KOPT-K1 (cell line): ENCODE measurements around the gene UBR2.
"Not testable (repeated sequence)": the region's sequence is repeated elsewhere in the genome, so short reads cannot be mapped to it uniquely, and the experiment has no call there.

Experiments
- H3K27ac ChIP-seq: fragments of 200-600 bp; sonication (generic); 2 replicates; pipeline ENCODE4 v1.5.1; 2016; ENCODE audit warnings: antibody characterized with exemption, mild to moderate bottlenecking, low read depth, low read length; ENCODE audit not compliant: poor library complexity, severe bottlenecking
- H3K36me3 ChIP-seq: fragments of 200-600 bp; sonication (generic); 2 replicates; pipeline ENCODE4 v1.5.1; 2017; ENCODE audit warnings: antibody characterized with exemption, mild to moderate bottlenecking, low read length, moderate library complexity; ENCODE audit not compliant: insufficient read depth
- H3K9me3 ChIP-seq: fragments of 200-600 bp; sonication (generic); 2 replicates; pipeline ENCODE4 v1.5.1; 2017; ENCODE audit warnings: antibody characterized with exemption, low read length, mild to moderate bottlenecking; ENCODE audit not compliant: insufficient read depth, poor library complexity, severe bottlenecking

The UBR2 gene

DNA sequence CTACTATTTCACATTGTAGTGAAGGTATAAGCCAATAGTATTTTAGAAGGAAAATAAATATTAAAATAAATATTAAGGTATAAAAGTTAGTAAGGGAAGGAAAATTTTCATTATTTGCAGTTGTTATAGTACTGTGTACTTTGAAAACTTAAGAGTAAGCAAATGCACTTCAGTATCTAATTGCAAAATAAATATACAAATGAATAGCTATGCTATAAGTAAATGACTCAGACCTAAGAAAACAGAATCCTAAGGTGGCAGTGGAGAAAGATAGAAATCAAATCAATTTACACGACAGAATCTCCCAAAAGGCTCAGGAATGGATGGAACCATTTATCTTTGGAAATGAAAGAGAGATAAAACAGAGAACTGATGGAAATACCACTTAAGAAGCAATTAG lies 24.7 kb upstream of the UBR2 start:
- Histone ChIP-seq H3K27ac (no peak overlapping the region), H3K36me3 (no peaks in the 10 kb centered on the region), H3K9me3 (no peaks in the 10 kb centered on the region)

DNA sequence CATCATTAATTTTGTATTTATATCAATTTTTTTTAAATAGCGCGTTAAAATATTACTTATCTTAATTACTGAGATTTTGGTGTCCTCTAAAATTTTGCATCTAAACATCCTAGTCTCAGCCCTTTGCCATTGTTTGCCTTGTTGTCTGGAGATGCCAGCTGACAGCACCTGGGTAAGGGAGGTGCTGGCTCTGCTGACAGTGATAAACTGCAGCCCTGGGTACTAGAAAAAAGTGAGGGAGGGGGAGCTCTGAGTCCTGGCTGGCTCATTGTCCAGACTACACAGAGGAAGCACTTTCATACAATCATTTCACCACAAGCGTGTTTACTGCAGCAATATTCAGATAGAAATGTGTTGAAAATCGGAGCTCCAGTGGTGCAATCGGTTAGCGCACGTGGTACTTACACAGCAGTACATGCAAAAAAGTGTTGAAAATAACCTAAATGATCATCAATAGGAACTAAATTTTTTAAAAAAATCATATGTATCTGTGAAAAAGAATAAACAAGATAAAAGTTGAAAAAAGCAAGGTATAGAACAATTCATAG lies 18.5 kb upstream of the UBR2 start:
- no peaks in the 10 kb centered on the region for H3K36me3 ChIP-seq
- H3K27ac ChIP-seq = no peak overlapping the region
- H3K9me3 ChIP-seq = no peaks in the 10 kb centered on the region

DNA sequence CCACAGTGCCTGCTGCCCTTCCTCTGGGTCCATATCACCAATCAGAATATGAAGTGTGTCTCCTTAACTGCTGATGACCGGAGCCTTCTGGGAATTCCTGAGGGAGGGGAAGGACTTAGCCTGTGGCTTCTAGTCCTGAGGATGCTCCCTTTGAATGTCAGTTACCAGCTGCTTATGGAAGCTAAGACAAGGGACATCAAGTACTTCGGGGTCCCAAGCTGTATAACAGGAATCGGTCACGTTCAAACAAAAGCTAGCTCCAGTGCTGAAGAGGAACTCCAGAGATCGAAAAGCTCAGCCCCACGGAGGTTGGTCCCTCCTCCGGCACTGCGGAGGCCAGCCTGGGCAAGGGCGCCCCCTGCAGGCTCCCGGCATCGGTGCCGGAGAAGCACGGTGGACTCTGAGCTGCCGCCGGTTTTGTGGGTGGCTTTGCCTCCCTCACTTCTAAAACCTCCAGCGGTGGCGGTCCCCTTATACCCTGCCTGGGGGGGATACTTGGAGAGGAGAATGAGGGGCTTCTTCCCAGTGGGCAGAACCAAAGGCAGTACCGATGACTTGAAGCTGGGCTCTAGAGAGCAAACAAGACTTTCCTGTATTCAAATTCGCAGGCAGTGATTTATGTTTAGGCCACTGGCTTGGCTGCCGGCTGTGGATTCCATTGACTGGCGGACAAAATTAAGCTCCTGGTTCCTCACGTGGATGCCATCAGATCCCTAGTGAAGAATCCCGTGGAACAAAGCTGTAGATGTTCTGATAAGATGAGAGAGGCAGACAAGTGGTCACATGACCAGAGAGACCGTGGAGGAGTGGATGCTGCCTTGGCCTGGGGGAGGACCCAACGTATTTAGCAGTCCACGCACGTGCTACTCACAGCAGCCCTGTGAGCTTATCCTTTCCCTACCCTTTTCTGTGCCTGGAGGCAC lies 16.2 kb upstream of the UBR2 start:
- Histone ChIP-seq H3K36me3 (no peaks in the 10 kb centered on the region), H3K9me3 (no peaks in the 10 kb centered on the region), H3K27ac (peak overlapping the region; percentile 14)

DNA sequence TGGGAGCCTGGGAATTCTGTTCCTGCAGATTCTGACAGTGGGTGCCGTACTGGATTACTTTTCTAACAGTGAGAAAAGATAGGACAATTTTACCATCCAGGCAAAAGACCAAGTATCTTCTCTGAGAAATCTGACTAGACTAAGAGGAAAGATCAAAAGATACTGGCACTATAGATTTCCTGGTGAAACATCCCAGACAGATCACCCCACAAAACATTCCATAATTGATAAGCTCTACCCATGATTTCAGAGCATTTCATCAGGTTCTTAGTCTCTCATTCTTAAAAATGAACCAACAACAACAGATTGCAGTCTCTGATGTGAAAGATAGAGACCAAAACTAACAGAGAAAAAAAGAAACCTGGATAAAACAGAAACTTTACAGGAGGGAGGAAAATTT lies 13.6 kb upstream of the UBR2 start:
- no peaks in the 10 kb centered on the region for H3K36me3 ChIP-seq
- no peak overlapping the region for H3K27ac ChIP-seq
- H3K9me3 ChIP-seq = no peaks in the 10 kb centered on the region

DNA sequence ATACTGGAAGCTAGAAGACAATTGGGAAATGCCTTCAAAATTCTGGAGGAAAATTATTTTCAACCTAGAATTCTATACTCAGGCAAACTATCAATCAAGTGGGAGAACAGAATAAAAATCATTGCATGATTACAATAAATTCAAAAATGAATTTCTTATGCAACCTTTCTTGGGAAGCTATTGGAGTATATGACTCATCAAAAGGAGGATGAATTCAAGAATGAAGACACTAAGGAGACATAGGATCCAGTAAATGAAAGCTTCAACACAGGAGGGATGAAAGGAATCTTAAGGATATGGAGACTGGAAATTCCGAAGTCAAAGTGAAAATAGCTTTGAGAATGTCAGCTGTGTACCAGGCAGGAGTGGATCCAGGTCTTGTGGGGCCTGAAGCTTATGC lies 12.6 kb upstream of the UBR2 start:
- H3K9me3 ChIP-seq = no peaks in the 10 kb centered on the region
- no peak overlapping the region for H3K27ac ChIP-seq
- H3K36me3 ChIP-seq = no peaks in the 10 kb centered on the region

DNA sequence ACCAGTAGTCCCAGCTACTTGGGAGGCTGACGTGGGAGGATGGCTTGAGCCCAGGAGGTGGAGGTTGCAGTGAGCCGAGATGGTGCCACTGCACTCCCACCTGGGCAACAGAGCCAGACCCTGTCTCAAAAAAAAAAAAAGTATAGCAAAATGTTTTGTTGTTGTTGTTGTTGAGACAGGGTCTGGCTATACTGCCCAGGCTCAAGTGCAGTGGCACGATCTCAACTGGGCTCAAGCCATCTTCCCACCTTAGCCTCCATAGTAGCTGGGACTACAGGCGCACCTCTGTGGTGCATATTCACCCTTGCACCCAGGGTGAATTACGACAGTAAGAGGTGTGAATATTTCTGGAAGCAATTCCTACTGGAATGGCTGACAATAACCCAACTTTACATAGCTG lies 11.4 kb upstream of the UBR2 start:
- H3K36me3 ChIP-seq = no peaks in the 10 kb centered on the region
- H3K9me3 ChIP-seq = no peaks in the 10 kb centered on the region
- no peak overlapping the region for H3K27ac ChIP-seq

DNA sequence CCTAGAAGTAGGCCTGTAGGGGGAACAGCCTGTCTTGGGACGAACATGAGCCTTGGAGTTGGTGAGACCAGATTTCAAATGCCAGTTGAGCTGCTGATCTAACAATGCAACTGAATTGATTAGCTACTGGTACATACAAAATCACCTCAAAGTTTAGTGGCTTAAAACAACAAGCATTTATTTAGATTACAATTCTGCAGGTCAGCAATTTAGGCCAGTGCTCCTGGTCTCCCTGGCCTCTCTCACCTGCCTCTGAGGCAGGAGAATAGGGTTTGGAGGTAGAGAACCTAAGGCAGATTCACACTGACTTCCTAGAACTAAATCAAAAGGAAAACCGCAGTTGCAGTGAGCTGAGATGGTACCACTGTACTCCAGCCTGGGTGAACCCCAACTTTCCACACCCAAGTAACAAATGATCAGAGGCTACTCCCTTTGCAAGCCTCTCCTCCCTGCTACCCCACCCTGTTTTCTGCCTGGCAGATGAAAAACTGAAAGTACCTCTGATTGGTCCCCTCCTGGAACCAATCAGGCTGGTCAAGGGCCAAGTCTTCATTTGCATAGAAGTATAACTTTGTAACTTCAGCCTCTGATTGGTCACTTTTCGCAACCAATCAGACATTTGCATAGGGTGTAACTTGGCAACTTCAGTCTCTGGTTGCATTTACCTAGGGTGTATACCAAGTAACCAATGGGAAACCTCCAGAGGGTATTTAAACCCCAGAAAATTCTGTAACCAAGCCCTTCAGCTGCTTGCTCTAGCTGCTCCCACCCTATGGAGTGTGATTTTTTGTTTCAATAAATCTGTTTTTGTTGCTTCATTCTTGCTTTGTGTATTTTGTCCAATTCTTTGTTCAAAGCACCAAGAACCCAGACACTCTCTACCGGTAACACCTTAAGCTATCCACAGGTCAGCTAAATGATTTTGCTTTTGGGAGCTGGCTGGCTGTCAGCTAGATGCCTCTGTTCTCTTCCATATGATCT lies 8.1 kb upstream of the UBR2 start:
- no peaks in the 10 kb centered on the region for H3K9me3 ChIP-seq
- H3K27ac ChIP-seq = no peak overlapping the region

DNA sequence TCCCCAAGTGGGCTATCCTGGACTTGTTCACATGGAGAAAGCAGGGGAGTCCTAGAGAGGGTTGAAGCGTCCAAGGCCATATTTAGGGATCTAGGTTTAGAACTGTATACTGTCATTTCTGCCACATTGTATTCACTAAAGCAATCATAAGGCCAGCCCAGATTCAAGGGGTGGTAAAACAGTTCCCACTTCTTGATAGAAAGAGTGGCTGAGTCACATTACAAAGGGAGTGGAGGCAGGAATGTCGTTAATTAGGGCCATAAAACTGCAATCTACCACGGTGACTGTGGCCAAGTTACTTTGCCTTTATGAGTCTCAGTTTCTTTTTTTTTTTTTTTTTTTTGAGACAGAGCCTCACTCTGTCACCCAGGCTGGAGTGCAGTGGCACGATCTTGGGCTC lies 7.4 kb upstream of the UBR2 start:
- Histone ChIP-seq H3K27ac (no peak overlapping the region), H3K9me3 (no peaks in the 10 kb centered on the region), H3K36me3 (no peaks in the 10 kb centered on the region)

More for the DNA sequence above, 8.1 kb upstream of the UBR2 start:
- H3K36me3 ChIP-seq = no peaks in the 10 kb centered on the region

DNA sequence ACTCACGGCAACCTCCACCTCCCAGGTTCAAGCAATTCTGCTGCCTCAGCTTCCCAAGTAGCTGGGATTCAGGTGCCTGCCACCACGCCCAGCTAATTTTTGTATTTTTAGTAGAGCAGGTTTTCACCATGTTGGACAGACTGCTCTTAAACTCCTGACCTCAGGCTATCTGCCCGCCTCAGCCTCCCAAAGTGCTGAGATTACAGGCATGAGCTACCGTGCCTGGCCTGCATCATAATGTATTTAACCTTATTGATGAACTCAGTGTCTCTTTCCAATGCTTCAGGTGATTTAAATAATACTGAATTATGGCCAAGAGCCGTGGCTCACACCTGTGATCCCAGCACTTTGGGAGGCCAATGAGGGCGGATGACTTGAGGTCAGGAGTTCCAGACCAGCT lies 4.6 kb upstream of the UBR2 start:
- H3K36me3 ChIP-seq, H3K9me3 ChIP-seq, H3K27ac ChIP-seq: not testable (repeated sequence)

DNA sequence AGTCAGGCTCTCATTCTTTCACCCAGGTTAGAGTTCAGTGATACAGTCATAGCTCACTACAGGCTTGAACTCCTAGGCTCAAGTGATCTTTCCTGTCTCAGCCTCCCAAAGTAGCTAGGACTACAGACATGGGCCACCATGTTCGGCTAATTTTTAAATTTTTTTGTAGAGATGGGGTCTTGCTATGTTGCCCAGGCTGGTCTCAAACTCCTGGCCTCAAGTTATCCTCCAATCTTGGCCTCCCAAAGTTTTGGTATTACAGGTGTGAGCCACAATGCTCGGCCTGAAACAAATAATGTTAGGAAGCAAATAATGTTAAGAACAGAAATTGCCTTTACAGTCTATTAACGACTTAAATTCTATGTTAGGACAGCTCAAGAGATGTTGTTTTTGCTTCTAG lies 1.8 kb upstream of the UBR2 start:
- no peak overlapping the region for H3K27ac ChIP-seq
- no peaks in the 10 kb centered on the region for H3K9me3 ChIP-seq
- peaks cover 1% of the 10 kb centered on the region; the same call in 1 of the 2 replicates for H3K36me3 ChIP-seq

DNA sequence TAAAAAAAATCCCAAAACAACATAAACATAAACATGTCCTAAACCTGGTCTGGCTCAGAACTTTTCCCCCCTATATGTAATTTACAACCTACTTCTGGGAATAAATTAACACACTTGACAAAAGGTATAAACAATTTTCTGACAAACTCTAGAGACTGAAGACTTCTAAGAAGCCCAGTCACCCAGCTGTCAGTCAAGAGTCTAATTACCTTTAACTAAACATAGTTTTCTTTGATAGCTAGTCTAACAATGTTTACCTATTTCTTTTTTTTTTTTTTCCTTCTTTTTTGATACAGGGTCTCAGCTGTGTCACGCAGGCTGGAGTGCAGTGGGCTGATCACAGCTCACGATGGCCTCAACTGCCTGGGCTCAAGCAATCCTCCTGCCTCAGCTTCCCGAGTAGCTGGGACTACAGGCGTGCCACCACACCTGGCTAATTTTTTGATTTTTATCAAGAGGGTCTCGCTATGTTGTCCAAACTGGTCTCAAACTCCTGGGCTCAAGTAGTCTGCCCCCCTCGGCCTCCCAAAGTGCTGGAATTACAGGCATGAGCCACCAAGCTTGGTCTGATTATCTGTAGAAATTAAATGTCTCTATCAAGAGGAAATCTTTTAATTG lies 932 bp upstream of the UBR2 start:
- Histone ChIP-seq H3K9me3 (no peaks in the 10 kb centered on the region), H3K36me3 (peaks cover 7% of the 10 kb centered on the region; the same call in 1 of the 2 replicates), H3K27ac (no peak overlapping the region)

DNA sequence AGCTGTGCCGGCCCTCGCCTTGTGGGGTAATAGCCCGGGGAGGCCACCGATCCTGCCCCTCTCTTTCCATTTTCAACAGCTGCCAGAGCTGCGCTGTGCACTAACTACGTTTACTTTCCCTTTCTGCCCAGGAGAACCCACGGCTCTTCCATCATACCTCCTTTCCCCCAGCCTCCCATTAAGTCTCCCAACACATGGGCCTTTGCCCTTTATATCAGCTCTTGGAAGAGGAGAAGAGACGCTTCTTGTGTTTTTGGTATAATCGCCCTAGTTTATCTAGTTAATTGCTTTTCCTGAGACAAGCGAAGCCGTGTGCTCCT lies 637 bp downstream of the UBR2 start:
- H3K27ac ChIP-seq = peak overlapping the region; percentile 81
- peaks cover 7% of the 10 kb centered on the region; the same call in 1 of the 2 replicates for H3K36me3 ChIP-seq
- H3K9me3 ChIP-seq = no peaks in the 10 kb centered on the region

DNA sequence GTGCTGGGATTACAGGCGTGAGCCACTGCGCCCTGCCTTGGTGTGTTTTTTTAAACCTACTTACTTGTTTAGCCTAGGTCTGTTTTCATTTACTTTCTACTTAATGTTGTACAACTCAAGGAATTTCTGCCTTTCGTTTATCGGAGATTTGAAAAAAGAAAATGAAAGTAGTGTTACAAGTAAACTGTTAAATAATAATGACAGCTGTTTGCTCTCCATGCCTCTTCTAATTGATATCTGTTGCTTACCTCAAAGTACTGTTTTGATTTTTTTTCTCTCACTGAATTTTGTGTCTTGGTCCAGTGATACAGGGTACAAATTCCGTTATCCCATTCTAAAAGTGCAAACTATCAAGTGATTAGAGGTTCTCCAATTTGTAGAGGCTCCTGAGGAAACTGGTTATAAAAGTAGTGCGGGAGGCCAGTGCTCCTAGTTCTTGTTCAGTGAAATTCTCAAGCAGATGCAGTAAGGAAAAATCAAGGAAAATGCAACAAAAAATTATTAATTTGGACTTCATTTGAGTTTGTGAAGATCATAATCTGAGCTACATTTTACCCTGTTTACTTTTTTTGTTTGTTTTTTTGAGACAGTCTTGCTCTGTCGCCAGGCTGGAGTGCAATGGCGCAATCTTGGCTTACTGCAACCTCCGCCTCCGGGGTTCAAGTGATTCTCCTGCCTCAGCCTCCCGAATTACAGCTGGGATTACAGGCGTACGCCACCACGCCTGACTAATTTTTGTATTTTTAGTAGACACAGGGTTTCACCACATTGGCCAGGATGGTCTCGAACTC lies 2.2 kb downstream of the UBR2 start:
- Histone ChIP-seq H3K27ac (peak overlapping the region; percentile 81), H3K36me3 (peaks cover 7% of the 10 kb centered on the region; the same call in 1 of the 2 replicates), H3K9me3 (no peaks in the 10 kb centered on the region)

DNA sequence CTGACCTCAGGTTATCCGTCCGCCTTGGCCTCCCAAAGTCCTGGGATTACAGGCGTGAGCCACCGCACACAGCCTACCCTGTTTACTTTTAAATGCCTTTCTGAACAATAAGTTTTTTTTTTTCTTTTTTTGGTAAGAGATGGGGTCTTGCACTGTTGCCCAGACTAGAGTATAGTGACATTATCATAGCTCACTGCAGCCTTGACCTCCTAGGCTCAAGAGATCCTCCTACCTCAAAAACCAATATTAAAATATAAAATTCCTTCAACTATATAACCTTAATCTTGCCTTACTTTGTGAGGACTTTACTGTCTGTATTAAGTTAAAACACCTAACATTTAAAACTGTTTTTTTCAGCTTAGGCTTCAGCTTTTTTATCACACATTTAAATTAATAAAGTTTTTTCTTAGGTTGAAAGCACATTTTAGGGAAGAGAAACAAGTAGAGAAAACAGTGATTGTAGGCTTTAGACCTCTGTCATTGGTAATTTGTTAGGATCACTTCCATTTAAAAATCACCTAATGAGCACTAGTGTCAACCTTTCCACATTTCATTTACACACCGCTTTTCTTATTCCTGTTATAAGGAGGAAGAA lies 2.9 kb downstream of the UBR2 start:
- H3K27ac ChIP-seq = no peak overlapping the region
- H3K9me3 ChIP-seq = no peaks in the 10 kb centered on the region
- H3K36me3 ChIP-seq = peaks cover 7% of the 10 kb centered on the region; the same call in 1 of the 2 replicates
